GM12873 (cell line): ENCODE measurements around the gene RPL29.
A peak's percentile ranks its signal among the peaks of the same experiment; 100 is the strongest.

Experiments
- CTCF ChIP-seq: IDR thresholded peaks from 2 replicates; pipeline ENCODE4 v1.5.1; 2012; ENCODE audit warnings: low read depth, mild to moderate bottlenecking, moderate library complexity, low read length, control low read depth; ENCODE audit not compliant: insufficient read depth; ENCODE audit errors: missing control alignments

RPL29 gene

GRCh38 chr3:52007291-52007690 lies 11.6 kb upstream of the RPL29 start:
- TF ChIP-seq CTCF, result no peak

GRCh38 chr3:52006820-52007133 lies 11.1 kb upstream of the RPL29 start:
- no peak for TF ChIP-seq CTCF

GRCh38 chr3:52006017-52006819 lies 10.5 kb upstream of the RPL29 start:
- no peak for TF ChIP-seq CTCF

- TF ChIP-seq CTCF, result no peak
Observed at GRCh38 chr3:52005571-52005986, 9.9 kb upstream of the RPL29 start.

GRCh38 chr3:52004906-52005395 lies 9.3 kb upstream of the RPL29 start:
- TF ChIP-seq CTCF, result no peak

- TF ChIP-seq CTCF, result peak; percentile 65
Observed at GRCh38 chr3:52004163-52004787, 8.6 kb upstream of the RPL29 start.

GRCh38 chr3:52002748-52003147 lies 7.1 kb upstream of the RPL29 start:
- no peak for TF ChIP-seq CTCF
